Activated CD4-positive, alpha-beta T cell treated with anti-CD3 and anti-CD28 coated beads for 36 hours (primary cell): ENCODE results near the gene BLZF1. TPM values are rescaled to one million over a fixed set of nuclear protein-coding genes. Genes with fewer than 3 reads are reported as not detected.

ENCODE experiments used
- ATAC-seq: fragments of 200-7000 bp; cut with Tn5 transposase; one replicate; pipeline ENCODE4 v1.10.0; 2021; ENCODE audit warnings: mild to moderate bottlenecking, moderate library complexity
- CTCF ChIA-PET: fragments of 350-600 bp; sonication (Branson Sonifier 250); formaldehyde crosslinking; loops from one replicate; lab custom pipeline; 2021; ENCODE audit warnings: antibody characterized with exemption; lab: Charles Lee
- POLR2A ChIA-PET: fragments of 350-600 bp; sonication (Branson Sonifier 250); formaldehyde crosslinking; loops from one replicate; lab custom pipeline; 2021; ENCODE audit warnings: antibody characterized with exemption, inconsistent platforms; lab: Charles Lee
- DNase-seq: peaks from one replicate; pipeline ENCODE4 v3.0.0-alpha.2; 2020
- H3K27ac Mint-ChIP-seq: one replicate; pipeline ENCODE4 v1.8.0; 2021; ENCODE audit warnings: mixed read lengths
- H3K27me3 Mint-ChIP-seq: one replicate; pipeline ENCODE4 v1.8.0; 2021; ENCODE audit warnings: mixed read lengths
- H3K36me3 Mint-ChIP-seq: one replicate; pipeline ENCODE4 v1.8.0; 2021; ENCODE audit warnings: low read depth, mixed read lengths
- H3K4me1 Mint-ChIP-seq: one replicate; pipeline ENCODE4 v1.8.0; 2021; ENCODE audit warnings: mixed read lengths
- H3K4me3 Mint-ChIP-seq: one replicate; pipeline ENCODE4 v1.8.0; 2021; ENCODE audit warnings: mild to moderate bottlenecking, moderate library complexity, mixed read lengths
- H3K9me3 Mint-ChIP-seq: one replicate; pipeline ENCODE4 v1.8.0; 2021; ENCODE audit warnings: low read depth, mixed read lengths
- intact Hi-C, 2 experiments: fragments of 100-400 bp; cut with DNase I in 1 of 2; cut with micrococcal nuclease in 1 of 2; formaldehyde crosslinking; loops; one replicate each; pipeline versions ENCODE4 v1.14.2 to v1.15.1; 2022 to 2024; cut with DNase I, micrococcal nuclease
- total RNA-seq, 2 experiments: library from RNA; stranded (reverse); gene quantifications; one replicate each; pipeline ENCODE4 v1.2.3, GENCODE V29; 2021

BLZF1 gene
- total RNA-seq, 2 experiments from 2014 or later: 6.5 to 7.1 TPM

- Mint-ChIP-seq H3K9me3 (no peaks in the 10 kb centered on the region), H3K27ac (no peak overlapping the region), H3K36me3 (peaks cover 3% of the 10 kb centered on the region), H3K27me3 (no peaks in the 10 kb centered on the region), H3K4me3 (no peak overlapping the region), H3K4me1 (peaks cover 19% of the 10 kb centered on the region)
- ATAC-seq: no peak
- POLR2A ChIA-PET: no interaction called here
- intact Hi-C loops: loop anchor here in 1 of 2 experiments (10.0 kb wide), 1 partner anchor 714 kb away; the partner anchor contains the start of gene KIFAP3
- CTCF ChIA-PET: interaction anchor here (0.8 to 2.3 kb wide), 3 partner anchors 8 to 12 kb away, joined by 3 to 12 read pairs (median 4); no protein-coding TSS in a partner anchor
- no peak for DNase-seq
These were observed 7.6 kb upstream of the BLZF1 start for GRCh38 chr1:169360415-169360814.

- CTCF ChIA-PET: interaction anchor here (0.7 to 2.0 kb wide), 2 partner anchors 12 to 586 kb away, joined by 3 to 7 read pairs; no protein-coding TSS in a partner anchor
- H3K9me3 Mint-ChIP-seq: no peaks in the 10 kb centered on the region
- H3K27ac Mint-ChIP-seq: no peak overlapping the region
These were observed 6.7 kb upstream of the BLZF1 start for GRCh38 chr1:169361281-169361680.

GRCh38 chr1:169363046-169363730, 4.8 kb upstream of the BLZF1 start:
- intact Hi-C loops: loop anchor here in 1 of 2 experiments (2.0 to 10.0 kb wide), 2 partner anchors 224 to 712 kb away; partner anchors contain the start of gene KIFAP3
- ATAC-seq (peak; percentile 25), DNase-seq (peak; percentile 48)
- Mint-ChIP-seq H3K27me3 (no peaks in the 10 kb centered on the region), H3K9me3 (no peaks in the 10 kb centered on the region), H3K4me1 (peaks cover 19% of the 10 kb centered on the region), H3K36me3 (peaks cover 3% of the 10 kb centered on the region), H3K27ac (peak overlapping the region; percentile 51), H3K4me3 (no peak overlapping the region)
- ChIA-PET CTCF (interaction anchor here (1.1 to 2.0 kb wide), 2 partner anchors 14 to 16 kb away, joined by 3 to 7 read pairs; no protein-coding TSS in a partner anchor), POLR2A (no interaction called here)

More at GRCh38 chr1:169361281-169361680, 6.7 kb upstream of the BLZF1 start:
- Mint-ChIP-seq H3K4me1 (peaks cover 19% of the 10 kb centered on the region), H3K36me3 (peaks cover 3% of the 10 kb centered on the region), H3K27me3 (no peaks in the 10 kb centered on the region), H3K4me3 (no peak overlapping the region)
- ATAC-seq: no peak
- intact Hi-C loops: loop anchor here in 1 of 2 experiments (10.0 kb wide), 1 partner anchor 714 kb away; the partner anchor contains the start of gene KIFAP3
- no peak for DNase-seq
- POLR2A ChIA-PET: no interaction called here

GRCh38 chr1:169364948-169365347, 3.0 kb upstream of the BLZF1 start:
- H3K27ac Mint-ChIP-seq: no peak overlapping the region
- no peak overlapping the region for H3K4me3 Mint-ChIP-seq
- no peaks in the 10 kb centered on the region for H3K27me3 Mint-ChIP-seq
- POLR2A ChIA-PET: no interaction called here
- H3K36me3 Mint-ChIP-seq: peaks cover 4% of the 10 kb centered on the region
- H3K9me3 Mint-ChIP-seq: no peaks in the 10 kb centered on the region
- DNase-seq: peak; percentile 39
- peaks cover 22% of the 10 kb centered on the region for H3K4me1 Mint-ChIP-seq
- intact Hi-C loops: loop anchor here (5.0 to 10.0 kb wide), 10 partner anchors 122 to 1138 kb away; partner anchors contain the start of genes SFT2D2 (in 2 of the 2), ATP1B1 (in 1 of the 2), KIFAP3 (in 1 of the 2) and METTL18 (in 1 of the 2)
- CTCF ChIA-PET: interaction anchor here (0.6 to 0.7 kb wide), 2 partner anchors 241 to 693 kb away, joined by 3 to 4 read pairs; no protein-coding TSS in a partner anchor
- ATAC-seq: peak; percentile 18

- DNase-seq (no peak), ATAC-seq (no peak)
- intact Hi-C loops: loop anchor here (1.0 to 10.0 kb wide), 17 partner anchors 120 to 1431 kb away; partner anchors contain the start of genes ATP1B1 (in 2 of the 2), METTL18 (in 2 of the 2), SFT2D2 (in 2 of the 2) and DCAF6 (in 1 of the 2)
- CTCF ChIA-PET: interaction anchor here (0.6 to 2.3 kb wide), 3 partner anchors 11 to 658 kb away, joined by 3 to 8 read pairs (median 3); no protein-coding TSS in a partner anchor
- no peak overlapping the region for H3K27ac Mint-ChIP-seq
- H3K4me3 Mint-ChIP-seq: no peak overlapping the region
- peaks cover 13% of the 10 kb centered on the region for H3K36me3 Mint-ChIP-seq
- no peaks in the 10 kb centered on the region for H3K9me3 Mint-ChIP-seq
- POLR2A ChIA-PET: no interaction called here
- H3K4me1 Mint-ChIP-seq: peaks cover 36% of the 10 kb centered on the region
- no peaks in the 10 kb centered on the region for H3K27me3 Mint-ChIP-seq
These were observed 804 bp upstream of the BLZF1 start for GRCh38 chr1:169367096-169367685.

- intact Hi-C loops: loop anchor here (1.0 to 10.0 kb wide), 14 partner anchors 22 to 1141 kb away; partner anchors contain the start of genes SFT2D2 (in 2 of the 2), SLC19A2 (in 2 of the 2), ATP1B1 (in 1 of the 2) and KIFAP3 (in 1 of the 2)
- Mint-ChIP-seq H3K27ac (no peak overlapping the region), H3K4me3 (no peak overlapping the region), H3K27me3 (no peaks in the 10 kb centered on the region), H3K9me3 (no peaks in the 10 kb centered on the region), H3K36me3 (peaks cover 13% of the 10 kb centered on the region), H3K4me1 (peaks cover 25% of the 10 kb centered on the region)
- peak; percentile 10 for ATAC-seq
- ChIA-PET POLR2A (interaction anchor here (1.7 kb wide), 1 partner anchor 123 kb away, joined by 8 read pairs; no protein-coding TSS in a partner anchor), CTCF (interaction anchor here (0.7 to 2.3 kb wide), 4 partner anchors 9 to 1027 kb away, joined by 3 to 8 read pairs (median 4); no protein-coding TSS in a partner anchor)
- DNase-seq: peak; percentile 49
These were observed 393 bp downstream of the BLZF1 start for GRCh38 chr1:169368406-169368769.

- no peak overlapping the region for H3K4me3 Mint-ChIP-seq
- H3K36me3 Mint-ChIP-seq: peaks cover 9% of the 10 kb centered on the region
- ATAC-seq (no peak), DNase-seq (no peak)
- peaks cover 17% of the 10 kb centered on the region for H3K4me1 Mint-ChIP-seq
- H3K27ac Mint-ChIP-seq: peak overlapping the region; percentile 37
- CTCF ChIA-PET: interaction anchor here (1.0 to 1.1 kb wide), 2 partner anchors 14 to 23 kb away, joined by 3 to 4 read pairs; no protein-coding TSS in a partner anchor
- H3K27me3 Mint-ChIP-seq: no peaks in the 10 kb centered on the region
- intact Hi-C loops: no loop called here
- no peaks in the 10 kb centered on the region for H3K9me3 Mint-ChIP-seq
- POLR2A ChIA-PET: no interaction called here
These were observed 3.4 kb downstream of the BLZF1 start for GRCh38 chr1:169371404-169371803.

- POLR2A ChIA-PET: no interaction called here
- no peaks in the 10 kb centered on the region for H3K4me1 Mint-ChIP-seq
- ATAC-seq: no peak
- peaks cover 27% of the 10 kb centered on the region for H3K36me3 Mint-ChIP-seq
- intact Hi-C loops: no loop called here
- H3K9me3 Mint-ChIP-seq: no peaks in the 10 kb centered on the region
- CTCF ChIA-PET: no interaction called here
- no peak for DNase-seq
- no peaks in the 10 kb centered on the region for H3K27me3 Mint-ChIP-seq
- H3K27ac Mint-ChIP-seq: no peak overlapping the region
- no peak overlapping the region for H3K4me3 Mint-ChIP-seq
These were observed 13.2 kb downstream of the BLZF1 start for GRCh38 chr1:169381162-169381561.

- no peaks in the 10 kb centered on the region for H3K4me1 Mint-ChIP-seq
- no peak for ATAC-seq
- no peaks in the 10 kb centered on the region for H3K9me3 Mint-ChIP-seq
- DNase-seq: no peak
- H3K27me3 Mint-ChIP-seq: no peaks in the 10 kb centered on the region
- intact Hi-C loops: no loop called here
- CTCF ChIA-PET: interaction anchor here (0.6 to 0.8 kb wide), 2 partner anchors 12 to 15 kb away, joined by 4 to 5 read pairs; no protein-coding TSS in a partner anchor
- H3K4me3 Mint-ChIP-seq: no peak overlapping the region
- no peak overlapping the region for H3K27ac Mint-ChIP-seq
- POLR2A ChIA-PET: no interaction called here
- H3K36me3 Mint-ChIP-seq: peaks cover 30% of the 10 kb centered on the region
These were observed 15.5 kb downstream of the BLZF1 start for GRCh38 chr1:169383449-169383848.

GRCh38 chr1:169387399-169387798, 19.4 kb downstream of the BLZF1 start:
- peaks cover 34% of the 10 kb centered on the region for H3K36me3 Mint-ChIP-seq
- H3K27ac Mint-ChIP-seq: no peak overlapping the region
- H3K9me3 Mint-ChIP-seq: no peaks in the 10 kb centered on the region
- no peak overlapping the region for H3K4me3 Mint-ChIP-seq
- H3K4me1 Mint-ChIP-seq: peaks cover 12% of the 10 kb centered on the region
- DNase-seq (no peak), ATAC-seq (no peak)
- CTCF ChIA-PET: interaction anchor here (0.7 to 1.0 kb wide), 2 partner anchors 11 to 1295 kb away, joined by 3 read pairs; no protein-coding TSS in a partner anchor
- intact Hi-C loops: no loop called here
- POLR2A ChIA-PET: no interaction called here
- no peaks in the 10 kb centered on the region for H3K27me3 Mint-ChIP-seq

- no peak overlapping the region for H3K27ac Mint-ChIP-seq
- peaks cover 40% of the 10 kb centered on the region for H3K36me3 Mint-ChIP-seq
- no peaks in the 10 kb centered on the region for H3K9me3 Mint-ChIP-seq
- DNase-seq (no peak), ATAC-seq (peak; percentile 92)
- no peak overlapping the region for H3K4me3 Mint-ChIP-seq
- H3K27me3 Mint-ChIP-seq: no peaks in the 10 kb centered on the region
- ChIA-PET CTCF (interaction anchor here (0.9 to 1.0 kb wide), 2 partner anchors 317 to 322 kb away, joined by 3 read pairs; no protein-coding TSS in a partner anchor), POLR2A (no interaction called here)
- H3K4me1 Mint-ChIP-seq: peaks cover 12% of the 10 kb centered on the region
- intact Hi-C loops: loop anchor here (1.0 kb wide), 2 partner anchors 22 to 95 kb away; partner anchors contain the start of genes BLZF1 (in 2 of the 2) and SLC19A2 (in 1 of the 2)
These were observed 22.3 kb downstream of the BLZF1 start for GRCh38 chr1:169390303-169390702.
